ENCODE measurements around the gene BIRC6. TPM values are rescaled to one million over a fixed set of nuclear protein-coding genes. Genes with fewer than 3 reads are reported as not detected.
"Not testable (repeated sequence)": the region's sequence is repeated elsewhere in the genome, so short reads cannot be mapped to it uniquely, and the experiment has no call there.

BIRC6 gene
- total RNA-seq, 1 experiment from 2014 or later: 69.6 TPM

DNA sequence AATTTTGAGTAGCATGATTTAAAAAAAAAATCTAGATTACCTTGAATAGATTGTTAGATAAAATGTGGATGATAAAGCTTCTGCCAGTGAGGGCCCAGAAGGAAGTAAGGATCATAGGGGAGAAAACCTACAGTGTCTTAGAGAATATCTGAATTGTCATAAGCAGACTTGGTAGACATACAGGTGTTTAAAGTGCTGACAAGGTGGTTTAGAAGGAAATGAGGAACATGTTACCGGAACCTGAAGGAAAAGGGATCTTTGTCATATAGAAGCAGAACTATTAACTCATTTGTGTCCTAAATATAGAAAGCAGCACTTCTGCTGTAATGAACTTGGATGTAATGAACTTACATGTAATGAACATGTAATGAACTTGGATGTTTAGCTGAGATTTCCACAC lies 176.1 kb downstream of the BIRC6 start:
- intact Hi-C loops (cut with micrococcal nuclease): no loop called here
- Mint-ChIP-seq H3K4me1 (ENCODE audit: insufficient read depth, unreplicated experiment) (no peaks in the 10 kb centered on the region), H3K9me3 (ENCODE audit: unreplicated experiment) (no peaks in the 10 kb centered on the region), H3K36me3 (ENCODE audit: insufficient read depth, unreplicated experiment) (peaks cover 63% of the 10 kb centered on the region), H3K27ac (ENCODE audit: low read depth, unreplicated experiment) (peak overlapping the region; percentile 3), H3K27me3 (ENCODE audit: insufficient read depth, unreplicated experiment) (no peaks in the 10 kb centered on the region), H3K4me3 (ENCODE audit: unreplicated experiment) (no peak overlapping the region)
- CTCF ChIA-PET: no interaction called here
- POLR2A ChIA-PET: interaction anchor here (0.7 kb wide), 1 partner anchor 9 kb away, joined by 4 read pairs; no protein-coding TSS in a partner anchor
- BruUV-seq (replicated peaks): no TSS peak
- no peak for DNase-seq (ENCODE audit: unreplicated experiment)
- TF ChIP-seq, protein P1, sequence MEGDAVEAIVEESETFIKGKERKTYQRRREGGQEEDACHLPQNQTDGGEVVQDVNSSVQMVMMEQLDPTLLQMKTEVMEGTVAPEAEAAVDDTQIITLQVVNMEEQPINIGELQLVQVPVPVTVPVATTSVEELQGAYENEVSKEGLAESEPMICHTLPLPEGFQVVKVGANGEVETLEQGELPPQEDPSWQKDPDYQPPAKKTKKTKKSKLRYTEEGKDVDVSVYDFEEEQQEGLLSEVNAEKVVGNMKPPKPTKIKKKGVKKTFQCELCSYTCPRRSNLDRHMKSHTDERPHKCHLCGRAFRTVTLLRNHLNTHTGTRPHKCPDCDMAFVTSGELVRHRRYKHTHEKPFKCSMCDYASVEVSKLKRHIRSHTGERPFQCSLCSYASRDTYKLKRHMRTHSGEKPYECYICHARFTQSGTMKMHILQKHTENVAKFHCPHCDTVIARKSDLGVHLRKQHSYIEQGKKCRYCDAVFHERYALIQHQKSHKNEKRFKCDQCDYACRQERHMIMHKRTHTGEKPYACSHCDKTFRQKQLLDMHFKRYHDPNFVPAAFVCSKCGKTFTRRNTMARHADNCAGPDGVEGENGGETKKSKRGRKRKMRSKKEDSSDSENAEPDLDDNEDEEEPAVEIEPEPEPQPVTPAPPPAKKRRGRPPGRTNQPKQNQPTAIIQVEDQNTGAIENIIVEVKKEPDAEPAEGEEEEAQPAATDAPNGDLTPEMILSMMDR (IDR thresholded peaks at IDR 0.05; ENCODE audit: unreplicated experiment): no peak

DNA sequence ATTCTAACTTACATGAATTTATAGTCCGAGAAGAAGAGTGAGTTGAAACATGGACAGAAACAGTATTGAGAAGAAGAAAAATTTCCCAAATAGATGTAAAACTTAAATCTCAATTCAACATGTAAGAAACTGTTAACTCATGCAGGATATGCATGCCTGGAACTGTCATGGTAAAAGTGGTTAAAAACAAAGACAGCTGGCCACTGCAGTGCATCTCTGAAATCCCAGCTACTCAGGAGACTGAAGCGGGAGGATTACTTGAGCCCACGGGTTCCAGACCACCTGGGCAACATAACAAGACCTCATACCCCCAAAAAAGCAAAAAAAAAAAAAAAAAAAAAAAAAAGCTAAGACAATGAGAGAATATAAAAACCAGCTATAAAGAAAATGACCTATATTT lies 178.0 kb downstream of the BIRC6 start:
- H3K9me3 Mint-ChIP-seq (ENCODE audit: unreplicated experiment): no peaks in the 10 kb centered on the region
- intact Hi-C loops (cut with micrococcal nuclease): no loop called here
- BruUV-seq (replicated peaks): no TSS peak
- peaks cover 46% of the 10 kb centered on the region for H3K36me3 Mint-ChIP-seq (ENCODE audit: insufficient read depth, unreplicated experiment)
- TF ChIP-seq, protein P1 (IDR thresholded peaks at IDR 0.05; ENCODE audit: unreplicated experiment): no peak
- ChIA-PET CTCF (interaction anchor here (0.6 kb wide), 1 partner anchor 79 kb away, joined by 3 read pairs; no protein-coding TSS in a partner anchor), POLR2A (interaction anchor here (0.6 to 1.1 kb wide), 2 partner anchors 10 to 562 kb away, joined by 3 read pairs; no protein-coding TSS in a partner anchor)
- no peaks in the 10 kb centered on the region for H3K27me3 Mint-ChIP-seq (ENCODE audit: insufficient read depth, unreplicated experiment)
- DNase-seq (ENCODE audit: unreplicated experiment): no peak
- no peak overlapping the region for H3K4me3 Mint-ChIP-seq (ENCODE audit: unreplicated experiment)
- no peak overlapping the region for H3K27ac Mint-ChIP-seq (ENCODE audit: low read depth, unreplicated experiment)
- no peaks in the 10 kb centered on the region for H3K4me1 Mint-ChIP-seq (ENCODE audit: insufficient read depth, unreplicated experiment)

DNA sequence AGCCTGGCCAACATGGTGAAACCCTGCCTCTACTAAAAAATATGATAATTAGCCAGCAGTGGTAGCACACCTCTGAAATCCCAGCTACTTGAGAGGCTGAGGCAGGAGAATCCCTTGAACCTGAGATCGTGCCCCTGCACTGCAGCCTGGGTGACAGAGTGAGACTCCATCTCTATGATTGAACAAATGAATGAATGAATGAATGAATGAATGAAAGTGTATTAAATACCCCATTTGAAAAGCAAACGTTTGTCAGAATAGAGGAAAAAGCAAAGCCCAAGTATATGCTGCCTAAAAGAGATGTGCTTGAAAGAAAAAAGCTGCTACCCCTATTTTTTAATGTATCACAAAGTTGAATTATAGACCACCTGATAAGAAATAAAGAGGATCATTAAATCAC lies 181.9 kb downstream of the BIRC6 start:
- ChIA-PET POLR2A (interaction anchor here (1.0 to 1.7 kb wide), 2 partner anchors 9 to 10 kb away, joined by 3 to 5 read pairs; no protein-coding TSS in a partner anchor), CTCF (interaction anchor here (0.5 to 0.6 kb wide), 4 partner anchors 22 to 840 kb away, joined by 3 to 6 read pairs (median 4); no protein-coding TSS in a partner anchor)
- no TSS peak for BruUV-seq (replicated peaks)

DNA sequence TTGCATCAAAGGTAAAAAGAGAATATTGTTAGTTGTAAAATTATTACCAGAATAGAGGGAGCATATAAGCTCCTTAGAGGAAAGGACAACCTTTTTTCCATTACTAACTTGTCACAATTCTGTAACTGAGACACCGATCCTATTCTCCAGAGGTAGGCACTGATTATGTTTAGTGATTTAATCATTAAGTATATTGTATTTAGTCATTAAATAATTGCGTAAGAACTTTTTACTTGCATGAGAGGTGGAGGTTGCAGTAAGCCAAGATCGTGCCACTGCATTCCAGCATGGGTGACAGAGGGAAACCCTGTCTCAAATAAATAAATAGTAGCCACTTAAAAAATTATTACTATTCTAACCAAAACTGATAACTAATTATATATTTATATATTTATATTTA lies 195.7 kb downstream of the BIRC6 start:
- H3K27ac Mint-ChIP-seq (ENCODE audit: low read depth, unreplicated experiment); POLR2A ChIA-PET; H3K9me3 Mint-ChIP-seq (ENCODE audit: unreplicated experiment); BruUV-seq (replicated peaks); H3K4me1 Mint-ChIP-seq (ENCODE audit: insufficient read depth, unreplicated experiment); H3K27me3 Mint-ChIP-seq (ENCODE audit: insufficient read depth, unreplicated experiment); H3K4me3 Mint-ChIP-seq (ENCODE audit: unreplicated experiment); DNase-seq (ENCODE audit: unreplicated experiment): not testable (repeated sequence)
- intact Hi-C loops (cut with micrococcal nuclease): loop anchor here (5.0 to 10.0 kb wide), 5 partner anchors 60 to 892 kb away; partner anchors contain the start of gene LTBP1
- CTCF ChIA-PET: interaction anchor here (0.8 kb wide), 1 partner anchor 37 kb away, joined by 3 read pairs; no protein-coding TSS in a partner anchor
- H3K36me3 Mint-ChIP-seq (ENCODE audit: insufficient read depth, unreplicated experiment): peaks cover 26% of the 10 kb centered on the region

More for the DNA sequence above, 181.9 kb downstream of the BIRC6 start:
- Mint-ChIP-seq H3K9me3 (ENCODE audit: unreplicated experiment) (no peaks in the 10 kb centered on the region), H3K4me3 (ENCODE audit: unreplicated experiment) (no peak overlapping the region), H3K27ac (ENCODE audit: low read depth, unreplicated experiment) (no peak overlapping the region), H3K27me3 (ENCODE audit: insufficient read depth, unreplicated experiment) (no peaks in the 10 kb centered on the region), H3K36me3 (ENCODE audit: insufficient read depth, unreplicated experiment) (peaks cover 20% of the 10 kb centered on the region), H3K4me1 (ENCODE audit: insufficient read depth, unreplicated experiment) (peaks cover 2% of the 10 kb centered on the region)
- DNase-seq (ENCODE audit: unreplicated experiment): no peak
- intact Hi-C loops (cut with micrococcal nuclease): no loop called here
- TF ChIP-seq, protein P1 (IDR thresholded peaks at IDR 0.05; ENCODE audit: unreplicated experiment): no peak

Data from MCF 10A (cell line).